HepG2 (cell line): ENCODE measurements around the gene COQ5. TPM values are rescaled to one million over a fixed set of nuclear protein-coding genes. Genes with fewer than 3 reads are reported as not detected.

Source experiments
- HMGXB3 ChIP-seq: sonication (generic); formaldehyde crosslinking; IDR thresholded peaks from 2 replicates; pipeline ENCODE4 v1.4.0; 2020; ENCODE audit warnings: missing genetic modification reagents, borderline replicate concordance
- HOMEZ ChIP-seq: IDR thresholded peaks from 2 replicates; pipeline ENCODE4 v1.6.1; 2016; ENCODE audit warnings: low read depth
- MATR3 ChIP-seq: sonication (generic); formaldehyde crosslinking; IDR thresholded peaks from 2 replicates; pipeline ENCODE4 v1.4.0; 2020; ENCODE audit warnings: missing genetic modification reagents
- PAF1 ChIP-seq: IDR thresholded peaks from 2 replicates; pipeline ENCODE4 v1.6.1; 2016; ENCODE audit warnings: missing genetic modification reagents, missing compliant biosample characterization
- RFX5 ChIP-seq: IDR thresholded peaks from 2 replicates; pipeline ENCODE4 v1.6.1; 2011; ENCODE audit warnings: low read depth, low read length, improper control_type of control experiment
- SKI ChIP-seq: fragments of 450-650 bp; IDR thresholded peaks from one replicate; pipeline ENCODE4 v1.6.1; 2018; ENCODE audit warnings: mild to moderate bottlenecking; ENCODE audit not compliant: partially characterized antibody
- SRSF1 ChIP-seq: fragments of 200-400 bp; formaldehyde crosslinking; optimal IDR thresholded peaks from 2 replicates; pipeline ENCODE3; 2017; ENCODE audit warnings: mild to moderate bottlenecking, low read depth, low read length, moderate library complexity
- TFDP1 ChIP-seq: IDR thresholded peaks from 2 replicates; pipeline ENCODE4 v1.6.1; 2016; ENCODE audit warnings: missing compliant biosample characterization, missing genetic modification reagents, borderline replicate concordance
- ZKSCAN1 ChIP-seq: fragments of 150-350 bp; IDR thresholded peaks from 2 replicates; pipeline ENCODE4 v1.6.1; 2014; ENCODE audit warnings: low read length
- ZNF280D ChIP-seq: sonication (generic); formaldehyde crosslinking; IDR thresholded peaks from 2 replicates; pipeline ENCODE4 v1.5.1; 2020; ENCODE audit warnings: mild to moderate bottlenecking, missing genetic modification reagents
- ZNF296 ChIP-seq: sonication (generic); formaldehyde crosslinking; conservative IDR thresholded peaks from 2 replicates; pipeline ENCODE4 v1.5.0; 2020; ENCODE audit warnings: mild to moderate bottlenecking, missing genetic modification reagents
- ZNF362 ChIP-seq: sonication (generic); formaldehyde crosslinking; IDR thresholded peaks from 2 replicates; pipeline ENCODE4 v1.4.0; 2020; ENCODE audit warnings: missing genetic modification reagents, mild to moderate bottlenecking, borderline replicate concordance
- ZNF878 ChIP-seq: sonication (generic); formaldehyde crosslinking; IDR thresholded peaks from 2 replicates; pipeline ENCODE4 v1.8.1; 2023; ENCODE audit warnings: mild to moderate bottlenecking, missing genetic modification reagents, moderate library complexity
- polyA plus RNA-seq, 8 experiments: library from polyadenylated mRNA; depleted of rRNA in 3 of 8; stranded (reverse) in 7 of 8; unstranded in 1 of 8; fragments of >200 nt; fragmentation: Illumina TruSeq in 4 of 8; extraction: Trizol in 4 of 8; gene quantifications; 2 replicates each; pipeline versions ENCODE4 v1.2.1 to v1.2.3, GENCODE V29; 2011 to 2016; ENCODE audit warnings: low read depth in 4 of 8, missing spikeins in 1 of 8, mixed read lengths in 1 of 8; ENCODE audit not compliant: insufficient read depth in 1 of 8
- total RNA-seq, 5 experiments: library from RNA; depleted of rRNA; stranded (reverse); fragments of >200 nt; fragmentation: Illumina TruSeq; extraction: Trizol; gene quantifications; 2 replicates each; pipeline ENCODE4 v1.2.3, GENCODE V29; 2016; ENCODE audit warnings: low read depth in 1 of 5
- TF ChIP-seq, protein P1 (sequence below), 2 experiments: sonication (generic) in 1 of 2; formaldehyde crosslinking in 1 of 2; IDR thresholded peaks; 2 replicates each; pipeline versions ENCODE4 v1.4.0 to v1.6.1; 2018 to 2020; ENCODE audit warnings: missing genetic modification reagents in 2 of 2, borderline replicate concordance in 1 of 2, low read depth in 1 of 2, mild to moderate bottlenecking in 1 of 2, missing biosample characterization in 1 of 2

COQ5 gene
- total and polyA plus RNA-seq, 2 of the 13 experiments (the other 11 are each of a cell fraction or from before 2014, with no cell fraction given), result 36.4 to 41.5 TPM

GRCh38 chr12:120469450-120470149 lies 59.4 kb downstream of the COQ5 start, which contains the start of gene SRSF9 (continued):
- TF ChIP-seq HMGXB3 (CRISPR knock-in tag), result 0 out of 2 replicates have a peak, but pooled peaks have one; percentile 48
- peak; percentile 26; the same call in 1 of the 2 replicates for TF ChIP-seq RFX5
- TF ChIP-seq ZNF878 (CRISPR knock-in tag), result no peak
- TF ChIP-seq HOMEZ, result 0 out of 2 replicates have a peak, but pooled peaks have one; percentile 23
- no peak for TF ChIP-seq ZNF296 (CRISPR knock-in tag)
- TF ChIP-seq ZKSCAN1, result no peak
- no peak for TF ChIP-seq ZNF362 (CRISPR knock-in tag)
- 0 out of 2 replicates have a peak, but pooled peaks have one; percentile 5 for TF ChIP-seq ZNF280D (CRISPR knock-in tag)
- peak; percentile 46 for TF ChIP-seq SKI
- TF ChIP-seq PAF1, result no peak
- TF ChIP-seq MATR3 (CRISPR knock-in tag), result no peak
- peak; percentile 81 for TF ChIP-seq TFDP1
- no peak for TF ChIP-seq SRSF1
- TF ChIP-seq, protein P1, sequence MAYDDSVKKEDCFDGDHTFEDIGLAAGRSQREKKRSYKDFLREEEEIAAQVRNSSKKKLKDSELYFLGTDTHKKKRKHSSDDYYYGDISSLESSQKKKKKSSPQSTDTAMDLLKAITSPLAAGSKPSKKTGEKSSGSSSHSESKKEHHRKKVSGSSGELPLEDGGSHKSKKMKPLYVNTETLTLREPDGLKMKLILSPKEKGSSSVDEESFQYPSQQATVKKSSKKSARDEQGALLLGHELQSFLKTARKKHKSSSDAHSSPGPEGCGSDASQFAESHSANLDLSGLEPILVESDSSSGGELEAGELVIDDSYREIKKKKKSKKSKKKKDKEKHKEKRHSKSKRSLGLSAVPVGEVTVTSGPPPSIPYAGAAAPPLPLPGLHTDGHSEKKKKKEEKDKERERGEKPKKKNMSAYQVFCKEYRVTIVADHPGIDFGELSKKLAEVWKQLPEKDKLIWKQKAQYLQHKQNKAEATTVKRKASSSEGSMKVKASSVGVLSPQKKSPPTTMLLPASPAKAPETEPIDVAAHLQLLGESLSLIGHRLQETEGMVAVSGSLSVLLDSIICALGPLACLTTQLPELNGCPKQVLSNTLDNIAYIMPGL (CRISPR knock-in tag; IDR thresholded peaks at IDR 0.05; ENCODE audit: borderline replicate concordance in 1 of 2, low read depth in 1 of 2), result peak; percentile 97
